ENCODE measurements around the gene MAP4K4. TPM values are rescaled to one million over a fixed set of nuclear protein-coding genes. Genes with fewer than 3 reads are reported as not detected.

MAP4K4 gene
- total RNA-seq, 2 experiments from 2014 or later: 67.2 to 181 TPM

DNA sequence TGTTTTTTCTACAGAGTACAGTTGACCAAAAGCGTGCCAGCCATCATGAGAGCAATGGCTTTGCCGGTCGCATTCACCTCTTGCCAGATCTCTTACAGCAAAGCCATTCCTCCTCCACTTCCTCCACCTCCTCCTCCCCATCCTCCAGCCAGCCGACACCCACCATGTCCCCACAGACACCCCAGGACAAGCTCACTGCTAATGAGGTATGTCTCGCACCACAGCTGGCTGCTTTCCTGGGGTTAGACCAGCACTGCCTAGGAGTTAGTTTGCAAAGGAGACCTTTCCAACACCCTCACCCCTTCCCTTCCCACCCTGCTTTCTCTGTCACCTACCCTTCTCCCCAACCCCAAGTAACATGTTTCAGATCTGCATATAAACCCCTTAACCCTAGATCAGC is 174.0 kb downstream of the MAP4K4 start:
- intact Hi-C loops (cut with micrococcal nuclease; ENCODE audit: unreplicated experiment): no loop called here
- Histone ChIP-seq H3K4me3 (ENCODE audit: low read depth, low read length, poor library complexity, severe bottlenecking) (no peak overlapping the region), H3K9me3 (ENCODE audit: low read length) (no peaks in the 10 kb centered on the region), H3K36me3 (ENCODE audit: insufficient read depth, low read length) (peaks cover 96% of the 10 kb centered on the region), H4K20me1 (ENCODE audit: insufficient read depth, low read length) (no peaks in the 10 kb centered on the region), H3K4me1 (ENCODE audit: insufficient read depth, low read length, poor library complexity, severe bottlenecking) (no peaks in the 10 kb centered on the region), H3K9me2 (ENCODE audit: insufficient read depth, low read length) (no peaks in the 10 kb centered on the region), H3K27ac (ENCODE audit: low read depth, low read length, poor library complexity, severe bottlenecking) (no peak overlapping the region), H3K4me2 (ENCODE audit: low read length) (no peak overlapping the region), H3K79me2 (ENCODE audit: insufficient read depth, low read depth, low read length) (no peaks in the 10 kb centered on the region), H2AFZ (ENCODE audit: low read length) (no peak overlapping the region)
- no peak for TF ChIP-seq EZH2phosphoT487 (IDR thresholded peaks at IDR 0.05; ENCODE audit: borderline replicate concordance, low read depth, low read length)
- TF ChIP-seq, protein P1, sequence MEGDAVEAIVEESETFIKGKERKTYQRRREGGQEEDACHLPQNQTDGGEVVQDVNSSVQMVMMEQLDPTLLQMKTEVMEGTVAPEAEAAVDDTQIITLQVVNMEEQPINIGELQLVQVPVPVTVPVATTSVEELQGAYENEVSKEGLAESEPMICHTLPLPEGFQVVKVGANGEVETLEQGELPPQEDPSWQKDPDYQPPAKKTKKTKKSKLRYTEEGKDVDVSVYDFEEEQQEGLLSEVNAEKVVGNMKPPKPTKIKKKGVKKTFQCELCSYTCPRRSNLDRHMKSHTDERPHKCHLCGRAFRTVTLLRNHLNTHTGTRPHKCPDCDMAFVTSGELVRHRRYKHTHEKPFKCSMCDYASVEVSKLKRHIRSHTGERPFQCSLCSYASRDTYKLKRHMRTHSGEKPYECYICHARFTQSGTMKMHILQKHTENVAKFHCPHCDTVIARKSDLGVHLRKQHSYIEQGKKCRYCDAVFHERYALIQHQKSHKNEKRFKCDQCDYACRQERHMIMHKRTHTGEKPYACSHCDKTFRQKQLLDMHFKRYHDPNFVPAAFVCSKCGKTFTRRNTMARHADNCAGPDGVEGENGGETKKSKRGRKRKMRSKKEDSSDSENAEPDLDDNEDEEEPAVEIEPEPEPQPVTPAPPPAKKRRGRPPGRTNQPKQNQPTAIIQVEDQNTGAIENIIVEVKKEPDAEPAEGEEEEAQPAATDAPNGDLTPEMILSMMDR (conservative IDR thresholded peaks at IDR 0.05; ENCODE audit: low read length): no peak
- ChIA-PET CTCF (ENCODE audit: unreplicated experiment) (no interaction called here), POLR2A (no interaction called here)
- DNase-seq (ENCODE audit: low spot score): no peak
- no TSS peak for BruUV-seq (replicated peaks)

DNA sequence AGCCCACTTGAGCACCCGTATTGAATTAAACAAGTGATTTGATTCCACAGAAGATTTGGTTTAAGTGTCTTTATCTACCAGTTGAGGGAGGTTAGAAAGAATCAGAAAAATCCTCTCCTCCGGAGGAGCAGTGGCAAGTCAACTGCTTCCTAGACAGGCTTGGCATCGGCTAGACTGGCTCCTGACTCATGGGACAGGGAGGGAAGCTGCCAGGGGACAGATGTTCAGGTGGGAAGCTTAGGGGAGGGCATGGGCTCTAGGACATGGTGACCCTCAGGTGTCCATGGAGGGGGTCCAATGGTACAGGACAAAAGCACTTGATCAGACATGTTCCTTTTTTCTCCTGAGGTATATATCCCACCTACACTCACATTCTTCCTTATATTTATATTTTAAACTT is 175.0 kb downstream of the MAP4K4 start:
- intact Hi-C loops (cut with micrococcal nuclease; ENCODE audit: unreplicated experiment): no loop called here
- Histone ChIP-seq H3K27ac (ENCODE audit: low read depth, low read length, poor library complexity, severe bottlenecking) (no peak overlapping the region), H3K79me2 (ENCODE audit: insufficient read depth, low read depth, low read length) (no peaks in the 10 kb centered on the region), H3K36me3 (ENCODE audit: insufficient read depth, low read length) (peaks cover 96% of the 10 kb centered on the region), H3K9me3 (ENCODE audit: low read length) (no peaks in the 10 kb centered on the region), H3K4me2 (ENCODE audit: low read length) (no peak overlapping the region), H2AFZ (ENCODE audit: low read length) (no peak overlapping the region), H3K9me2 (ENCODE audit: insufficient read depth, low read length) (no peaks in the 10 kb centered on the region), H4K20me1 (ENCODE audit: insufficient read depth, low read length) (no peaks in the 10 kb centered on the region), H3K4me1 (ENCODE audit: insufficient read depth, low read length, poor library complexity, severe bottlenecking) (no peaks in the 10 kb centered on the region), H3K4me3 (ENCODE audit: low read depth, low read length, poor library complexity, severe bottlenecking) (no peak overlapping the region)
- no TSS peak for BruUV-seq (replicated peaks)
- DNase-seq (ENCODE audit: low spot score): no peak
- POLR2A ChIA-PET: no interaction called here
- CTCF ChIA-PET (ENCODE audit: unreplicated experiment): no interaction called here
- TF ChIP-seq, protein P1 (conservative IDR thresholded peaks at IDR 0.05; ENCODE audit: low read length): no peak
- TF ChIP-seq EZH2phosphoT487 (IDR thresholded peaks at IDR 0.05; ENCODE audit: borderline replicate concordance, low read depth, low read length): no peak

GRCh38 chr2:101873543-101873942 is 176.0 kb downstream of the MAP4K4 start:
- ChIA-PET CTCF (ENCODE audit: unreplicated experiment) (no interaction called here), POLR2A (no interaction called here)
- H3K9me3 ChIP-seq (ENCODE audit: low read length): no peaks in the 10 kb centered on the region
- no peaks in the 10 kb centered on the region for H3K4me1 ChIP-seq (ENCODE audit: insufficient read depth, low read length, poor library complexity, severe bottlenecking)
- intact Hi-C loops (cut with micrococcal nuclease; ENCODE audit: unreplicated experiment): loop anchor here (1.0 kb wide), 1 partner anchor 454 kb away; no protein-coding TSS in a partner anchor
- TF ChIP-seq EZH2phosphoT487 (IDR thresholded peaks at IDR 0.05; ENCODE audit: borderline replicate concordance, low read depth, low read length): no peak
- TF ChIP-seq, protein P1 (conservative IDR thresholded peaks at IDR 0.05; ENCODE audit: low read length): peak; percentile 74
- H2AFZ ChIP-seq (ENCODE audit: low read length): no peak overlapping the region
- DNase-seq (ENCODE audit: low spot score): peak; percentile 29
- H3K79me2 ChIP-seq (ENCODE audit: insufficient read depth, low read depth, low read length): no peaks in the 10 kb centered on the region
- no TSS peak for BruUV-seq (replicated peaks)
- no peak overlapping the region for H3K27ac ChIP-seq (ENCODE audit: low read depth, low read length, poor library complexity, severe bottlenecking)
- no peak overlapping the region for H3K4me2 ChIP-seq (ENCODE audit: low read length)
- no peaks in the 10 kb centered on the region for H3K9me2 ChIP-seq (ENCODE audit: insufficient read depth, low read length)
- no peaks in the 10 kb centered on the region for H4K20me1 ChIP-seq (ENCODE audit: insufficient read depth, low read length)
- peaks cover 94% of the 10 kb centered on the region for H3K36me3 ChIP-seq (ENCODE audit: insufficient read depth, low read length)
- no peak overlapping the region for H3K4me3 ChIP-seq (ENCODE audit: low read depth, low read length, poor library complexity, severe bottlenecking)
